Neural cell (in vitro differentiated cells): Measurements from ENCODE around the gene EEF1AKMT3. TPM values are rescaled to one million over a fixed set of nuclear protein-coding genes. Genes with fewer than 3 reads are reported as not detected.

ENCODE experiments used
- H2AFZ ChIP-seq: fragments of 200-600, 300-800 bp; sonication (generic), shearing (Covaris generic); 2 replicates; pipeline ENCODE4 v1.6.0; 2014; ENCODE audit warnings: low read depth, mild to moderate bottlenecking, antibody characterized with exemption, low read length, moderate library complexity
- H3F3A ChIP-seq: fragments of 200-600 bp; shearing (Covaris generic); 2 replicates; pipeline ENCODE4 v1.6.1; 2016; ENCODE audit warnings: mild to moderate bottlenecking, moderate library complexity, mixed read lengths, antibody characterized with exemption, low read length; ENCODE audit not compliant: insufficient read depth, poor library complexity, severe bottlenecking
- H3K27ac ChIP-seq: fragments of 200-600, 300-800 bp; sonication (generic), shearing (Covaris generic); 2 replicates; pipeline ENCODE4 v1.5.1; 2014; ENCODE audit warnings: mild to moderate bottlenecking, low read length, moderate library complexity
- H3K27me3 ChIP-seq: fragments of 300-800, 200-600 bp; sonication (generic), shearing (Covaris generic); 2 replicates; pipeline ENCODE4 v1.6.0; 2014; ENCODE audit warnings: mild to moderate bottlenecking, low read depth, low read length, moderate library complexity; ENCODE audit not compliant: insufficient read depth
- H3K36me3 ChIP-seq: fragments of 300-800, 200-600 bp; sonication (generic), shearing (Covaris generic); 2 replicates; pipeline ENCODE4 v1.5.1; 2014; ENCODE audit warnings: mild to moderate bottlenecking, antibody characterized with exemption, low read length, moderate library complexity; ENCODE audit not compliant: insufficient read depth
- H3K4me2 ChIP-seq: fragments of 300-800, 200-600 bp; sonication (generic), shearing (Covaris generic); 2 replicates; pipeline ENCODE4 v1.6.0; 2014; ENCODE audit warnings: mild to moderate bottlenecking, low read length
- H3K4me3 ChIP-seq: fragments of 300-800, 200-600 bp; sonication (generic), shearing (Covaris generic); 2 replicates; pipeline ENCODE4 v1.5.1; 2014; ENCODE audit warnings: mild to moderate bottlenecking, low read length, moderate library complexity
- H3K79me2 ChIP-seq: fragments of 200-600 bp; shearing (Covaris generic); replicated peaks from 2 replicates; pipeline ENCODE4 v1.6.0; 2014; ENCODE audit warnings: mild to moderate bottlenecking, low read length, moderate library complexity; ENCODE audit not compliant: insufficient read depth
- H3K9ac ChIP-seq: fragments of 300-800, 200-600 bp; sonication (generic), shearing (Covaris generic); 2 replicates; pipeline ENCODE4 v1.6.1; 2016; ENCODE audit warnings: mild to moderate bottlenecking, low read length, mixed read lengths
- H3K9me2 ChIP-seq: fragments of 200-600 bp; shearing (Covaris generic); 2 replicates; pipeline ENCODE4 v1.6.1; 2016; ENCODE audit warnings: mild to moderate bottlenecking, low read length, mixed read lengths; ENCODE audit not compliant: insufficient read depth
- H3K9me3 ChIP-seq: fragments of 200-600, 300-800 bp; sonication (generic), shearing (Covaris generic); 2 replicates; pipeline ENCODE4 v1.6.1; 2016; ENCODE audit warnings: mild to moderate bottlenecking, mixed run types, low read length, moderate library complexity, mixed read lengths
- H4K20me1 ChIP-seq: fragments of 200-600 bp; shearing (Covaris generic); 2 replicates; pipeline ENCODE4 v1.6.1; 2016; ENCODE audit warnings: mild to moderate bottlenecking, mixed run types; ENCODE audit not compliant: insufficient read depth
- CTCF ChIP-seq: fragments of 450-650 bp; IDR thresholded peaks from 2 replicates; pipeline ENCODE4 v1.5.1; 2014; ENCODE audit warnings: antibody characterized with exemption, mild to moderate bottlenecking, moderate library complexity; ENCODE audit not compliant: poor library complexity, severe bottlenecking
- EP300 ChIP-seq: fragments of 450-650 bp; conservative IDR thresholded peaks from 2 replicates; pipeline ENCODE4 v1.6.1; 2014; ENCODE audit warnings: antibody characterized with exemption, mild to moderate bottlenecking, moderate library complexity; ENCODE audit not compliant: poor library complexity, severe bottlenecking
- EZH2 ChIP-seq: fragments of 200-600, 300-800 bp; shearing (Covaris generic), sonication (generic); IDR thresholded peaks from 2 replicates; pipeline ENCODE4 v1.6.1; 2014; ENCODE audit warnings: antibody characterized with exemption, low read length, borderline replicate concordance, mild to moderate bottlenecking; ENCODE audit not compliant: insufficient read depth, poor library complexity, severe bottlenecking
- MXI1 ChIP-seq: fragments of 450-650 bp; conservative IDR thresholded peaks from 2 replicates; pipeline ENCODE4 v1.6.1; 2014; ENCODE audit warnings: antibody characterized with exemption, mild to moderate bottlenecking; ENCODE audit not compliant: poor library complexity, severe bottlenecking
- POLR2AphosphoS5 ChIP-seq: IDR thresholded peaks from 2 replicates; pipeline ENCODE4 v1.6.1; 2012
- RAD21 ChIP-seq: fragments of 450-650 bp; conservative IDR thresholded peaks from 2 replicates; pipeline ENCODE4 v1.6.1; 2014; ENCODE audit warnings: antibody characterized with exemption, mild to moderate bottlenecking, moderate library complexity
- REST ChIP-seq: IDR thresholded peaks from 2 replicates; pipeline ENCODE4 v1.6.1; 2012; ENCODE audit warnings: borderline replicate concordance
- SMC3 ChIP-seq: fragments of 450-650 bp; conservative IDR thresholded peaks from 2 replicates; pipeline ENCODE4 v1.6.1; 2014; ENCODE audit warnings: antibody characterized with exemption, mild to moderate bottlenecking, moderate library complexity; ENCODE audit not compliant: poor library complexity
- TAF1 ChIP-seq: IDR thresholded peaks from 2 replicates; pipeline ENCODE4 v1.6.1; 2012; ENCODE audit warnings: low read depth
- polyA plus RNA-seq: library from polyadenylated mRNA; depleted of rRNA; stranded (reverse); fragments of >200 nt; gene quantifications from 2 replicates; pipeline ENCODE4 v1.2.3, GENCODE V29; 2014

EEF1AKMT3 gene
- polyA plus RNA-seq, 1 donor from 2014 or later = 1.6 TPM

GRCh38 chr12:57816001-57816854 is 43.8 kb downstream of the EEF1AKMT3 start:
- Histone ChIP-seq H4K20me1 (no peaks in the 10 kb centered on the region), H3K9ac (no peak overlapping the region), H3K27ac (no peak overlapping the region), H3K36me3 (no peaks in the 10 kb centered on the region), H3K4me3 (no peak overlapping the region), H3K79me2 (no peaks in the 10 kb centered on the region), H3K9me2 (no peaks in the 10 kb centered on the region), H2AFZ (no peak overlapping the region), H3K4me2 (no peak overlapping the region), H3K9me3 (no peaks in the 10 kb centered on the region), H3K27me3 (no peaks in the 10 kb centered on the region), H3F3A (no peaks in the 10 kb centered on the region)
- TF ChIP-seq RAD21 (no peak), REST (no peak), MXI1 (no peak), CTCF (no peak), EP300 (no peak), EZH2 (no peak), SMC3 (no peak), TAF1 (no peak), POLR2AphosphoS5 (no peak)

- Histone ChIP-seq H3K9ac (no peak overlapping the region), H4K20me1 (no peaks in the 10 kb centered on the region), H3K9me3 (no peaks in the 10 kb centered on the region), H3K36me3 (no peaks in the 10 kb centered on the region), H3K9me2 (no peaks in the 10 kb centered on the region), H3K4me3 (no peak overlapping the region), H2AFZ (no peak overlapping the region), H3K79me2 (no peaks in the 10 kb centered on the region), H3K27me3 (no peaks in the 10 kb centered on the region), H3K27ac (no peak overlapping the region), H3K4me2 (no peak overlapping the region), H3F3A (no peaks in the 10 kb centered on the region)
- TF ChIP-seq RAD21 (no peak), TAF1 (no peak), EZH2 (no peak), POLR2AphosphoS5 (no peak), CTCF (no peak), REST (no peak), EP300 (no peak), SMC3 (no peak), MXI1 (no peak)
These were observed 44.4 kb downstream of the EEF1AKMT3 start for GRCh38 chr12:57816855-57817151.
